ENCODE data around the gene ASMTL. TPM values are rescaled to one million over a fixed set of nuclear protein-coding genes. Genes with fewer than 3 reads are reported as not detected.

ASMTL gene
- total RNA-seq, 1 donor from 2014 or later, result 31.7 TPM

DNA sequence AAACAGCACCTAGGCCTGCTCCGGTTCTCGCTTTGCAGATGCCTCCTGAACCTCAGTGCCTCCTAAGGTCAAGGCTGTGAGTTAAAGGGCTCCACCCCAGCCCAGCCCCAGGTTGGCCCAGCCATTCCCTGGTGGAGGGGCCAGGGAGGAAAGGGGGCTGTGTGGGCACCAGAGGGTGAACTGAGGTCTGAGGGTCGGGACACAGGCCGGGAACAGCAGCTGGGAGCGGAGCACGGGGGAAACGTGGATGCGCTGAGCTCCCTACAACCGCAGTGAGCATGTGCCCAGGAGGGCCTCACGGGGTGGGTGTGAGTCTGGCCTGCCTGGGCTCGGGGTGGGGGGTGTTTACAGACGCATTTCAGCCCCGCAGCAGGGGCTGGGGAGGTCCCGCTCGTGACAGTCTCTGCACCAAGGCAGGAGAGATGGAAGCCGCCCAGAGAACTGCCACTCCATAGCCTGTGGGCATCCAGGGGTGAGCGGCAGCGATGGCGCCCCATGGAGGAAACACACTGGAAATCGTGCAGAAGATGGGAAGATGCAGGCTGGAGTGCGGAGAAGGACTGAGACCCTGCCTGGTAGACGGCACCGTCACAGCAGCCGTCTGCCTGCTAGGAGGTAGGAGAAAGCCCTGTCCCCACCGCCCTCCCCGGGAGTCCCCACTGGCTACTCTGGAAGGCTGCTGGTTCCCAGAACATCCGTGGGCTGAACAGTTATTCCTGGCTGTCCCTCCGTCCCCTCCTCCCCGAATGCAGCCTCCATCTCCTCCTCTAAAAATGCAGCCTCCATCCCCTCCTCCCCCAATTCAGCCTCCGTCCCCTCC, 50.9 kb downstream of the ASMTL start:
- Histone ChIP-seq H3K9me3 (no peaks in the 10 kb centered on the region), H3K27ac (no peak overlapping the region), H3K4me1 (no peaks in the 10 kb centered on the region), H3K4me3 (no peak overlapping the region), H3K36me3 (peaks cover 0 to 48% of the 10 kb centered on the region in 2 donors), H3K27me3 (no peaks in the 10 kb centered on the region)
- TF ChIP-seq POLR2A (IDR thresholded peaks at IDR 0.05), result no peak
- TF ChIP-seq POLR2AphosphoS5 (IDR thresholded peaks at IDR 0.05; ENCODE audit: insufficient read depth in 1 of 2, low read depth in 1 of 2), result no peak
- TF ChIP-seq, protein P1, sequence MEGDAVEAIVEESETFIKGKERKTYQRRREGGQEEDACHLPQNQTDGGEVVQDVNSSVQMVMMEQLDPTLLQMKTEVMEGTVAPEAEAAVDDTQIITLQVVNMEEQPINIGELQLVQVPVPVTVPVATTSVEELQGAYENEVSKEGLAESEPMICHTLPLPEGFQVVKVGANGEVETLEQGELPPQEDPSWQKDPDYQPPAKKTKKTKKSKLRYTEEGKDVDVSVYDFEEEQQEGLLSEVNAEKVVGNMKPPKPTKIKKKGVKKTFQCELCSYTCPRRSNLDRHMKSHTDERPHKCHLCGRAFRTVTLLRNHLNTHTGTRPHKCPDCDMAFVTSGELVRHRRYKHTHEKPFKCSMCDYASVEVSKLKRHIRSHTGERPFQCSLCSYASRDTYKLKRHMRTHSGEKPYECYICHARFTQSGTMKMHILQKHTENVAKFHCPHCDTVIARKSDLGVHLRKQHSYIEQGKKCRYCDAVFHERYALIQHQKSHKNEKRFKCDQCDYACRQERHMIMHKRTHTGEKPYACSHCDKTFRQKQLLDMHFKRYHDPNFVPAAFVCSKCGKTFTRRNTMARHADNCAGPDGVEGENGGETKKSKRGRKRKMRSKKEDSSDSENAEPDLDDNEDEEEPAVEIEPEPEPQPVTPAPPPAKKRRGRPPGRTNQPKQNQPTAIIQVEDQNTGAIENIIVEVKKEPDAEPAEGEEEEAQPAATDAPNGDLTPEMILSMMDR (IDR thresholded peaks at IDR 0.05), result no peak
- no peak for DNase-seq (ENCODE audit: extremely low spot score in 2 of 2)
- intact Hi-C loops (cut with DNase I), result no loop called here

DNA sequence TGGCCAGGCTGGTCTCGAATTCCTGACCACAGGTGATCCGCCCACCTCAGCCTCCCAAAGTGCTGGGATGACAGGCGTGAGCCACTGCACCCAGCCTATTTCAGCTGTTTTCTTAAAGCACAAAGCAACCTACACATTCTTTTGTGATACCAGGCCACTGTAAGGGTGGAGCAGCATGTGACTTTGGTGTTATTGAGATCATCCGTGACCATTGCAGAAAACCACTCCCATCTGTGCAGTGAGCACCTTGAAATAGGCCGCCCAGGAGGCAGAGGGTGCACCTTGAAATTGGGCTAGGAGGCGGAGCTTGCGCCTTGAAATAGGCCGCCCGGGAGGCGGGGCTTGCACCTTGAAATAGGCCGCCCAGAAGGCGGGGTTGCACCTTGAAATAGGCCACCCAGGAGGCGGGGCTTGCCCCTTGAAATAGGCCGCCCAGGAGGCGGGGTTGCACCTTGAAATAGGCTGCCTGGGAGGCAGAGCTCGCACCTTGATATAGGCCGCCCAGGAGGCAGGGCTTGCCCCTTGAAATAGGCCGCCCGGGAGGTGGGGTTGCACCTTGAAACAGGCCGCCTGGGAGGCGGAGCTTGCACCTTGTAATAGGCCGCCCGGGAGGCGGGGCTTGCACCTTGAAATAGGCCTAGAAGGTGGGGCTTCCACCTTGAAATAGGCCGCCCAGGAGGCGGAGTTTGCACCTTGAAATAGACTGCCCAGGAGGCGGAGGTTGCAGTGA, 51.8 kb downstream of the ASMTL start:
- peaks cover 0 to 40% of the 10 kb centered on the region in 2 donors for H3K36me3 ChIP-seq
- no peaks in the 10 kb centered on the region for H3K27me3 ChIP-seq
- intact Hi-C loops (cut with DNase I), result no loop called here
- DNase-seq (ENCODE audit: extremely low spot score in 2 of 2), result no peak
- TF ChIP-seq POLR2A (IDR thresholded peaks at IDR 0.05) (no peak), POLR2AphosphoS5 (IDR thresholded peaks at IDR 0.05; ENCODE audit: insufficient read depth in 1 of 2, low read depth in 1 of 2) (no peak)
- TF ChIP-seq, protein P1 (IDR thresholded peaks at IDR 0.05), result no peak
- no peaks in the 10 kb centered on the region for H3K4me1 ChIP-seq
- H3K27ac ChIP-seq, result no peak overlapping the region
- no peaks in the 10 kb centered on the region for H3K9me3 ChIP-seq
- no peak overlapping the region for H3K4me3 ChIP-seq

DNA sequence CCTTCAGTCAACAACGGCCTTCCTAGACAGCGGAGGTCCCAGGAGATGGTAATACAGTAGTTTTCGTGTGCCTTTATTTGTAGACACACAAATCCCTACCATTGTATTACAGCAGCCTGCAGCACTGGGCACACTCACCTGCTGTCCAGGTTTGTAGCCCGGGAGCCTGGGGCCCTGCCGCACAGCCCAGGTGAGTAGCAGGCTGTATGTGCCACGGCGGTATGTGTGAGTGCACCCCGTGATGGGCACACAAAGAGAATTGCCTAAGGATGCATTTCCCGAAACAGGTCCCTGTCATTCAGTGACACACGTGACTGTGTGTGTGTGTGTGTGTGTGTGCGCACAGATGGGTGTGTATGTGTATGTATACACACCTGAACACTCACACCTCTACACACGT, 52.7 kb downstream of the ASMTL start:
- H3K36me3 ChIP-seq, result peaks cover 0 to 31% of the 10 kb centered on the region in 2 donors
- H3K4me1 ChIP-seq, result peaks cover 3% of the 10 kb centered on the region
- H3K27me3 ChIP-seq, result no peaks in the 10 kb centered on the region
- TF ChIP-seq, protein P1 (IDR thresholded peaks at IDR 0.05), result no peak
- TF ChIP-seq POLR2AphosphoS5 (IDR thresholded peaks at IDR 0.05; ENCODE audit: insufficient read depth in 1 of 2, low read depth in 1 of 2) (no peak), POLR2A (IDR thresholded peaks at IDR 0.05) (no peak)
- no peaks in the 10 kb centered on the region for H3K9me3 ChIP-seq
- no peak for DNase-seq (ENCODE audit: extremely low spot score in 2 of 2)
- H3K27ac ChIP-seq, result no peak overlapping the region
- intact Hi-C loops (cut with DNase I), result no loop called here
- no peak overlapping the region for H3K4me3 ChIP-seq

DNA sequence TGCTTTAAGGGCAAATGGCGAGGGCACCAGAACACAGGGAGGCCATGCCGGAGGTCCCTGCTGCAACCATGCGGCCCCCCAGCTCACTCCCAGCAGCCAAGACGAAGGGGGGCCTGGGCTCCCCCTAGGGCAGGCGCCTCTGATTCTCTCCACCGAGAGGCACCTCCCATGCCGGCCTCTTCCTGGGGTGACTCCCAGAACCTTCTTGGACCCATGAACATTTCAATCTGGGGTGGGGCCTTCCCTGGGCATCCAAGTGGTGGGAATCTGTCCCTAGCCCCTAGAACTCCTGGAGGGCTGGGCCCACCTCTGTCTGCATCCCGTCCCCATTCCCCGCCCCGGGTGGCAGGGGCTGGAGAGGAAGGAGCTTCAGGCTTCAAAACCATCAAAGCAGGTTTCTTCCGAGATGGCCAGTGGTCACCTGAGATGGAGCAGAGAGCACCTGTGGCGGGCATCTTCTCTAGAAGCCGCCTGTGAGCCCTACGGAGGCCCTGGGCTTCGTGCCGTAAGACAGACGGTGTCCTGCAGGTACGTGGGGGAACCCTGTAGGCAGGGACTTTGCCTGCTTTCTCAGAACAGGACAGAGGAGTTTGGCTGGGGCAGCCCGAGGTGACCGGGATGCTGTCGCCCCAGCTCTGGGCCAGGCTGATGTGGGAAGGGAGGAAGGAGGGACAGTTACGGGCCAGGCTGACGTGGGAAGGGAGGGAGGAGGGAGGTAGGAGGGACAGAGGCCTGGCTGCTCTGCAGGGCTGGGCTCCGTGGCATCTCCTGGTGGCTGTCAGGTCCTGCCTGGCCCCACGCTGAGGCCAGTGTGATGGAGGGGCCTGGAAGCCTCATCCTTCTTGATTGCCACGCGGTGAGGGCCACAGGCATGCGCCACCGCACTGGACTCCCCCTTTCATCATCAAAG, 54.0 kb downstream of the ASMTL start:
- DNase-seq (ENCODE audit: extremely low spot score in 2 of 2), result no peak
- intact Hi-C loops (cut with DNase I), result no loop called here
- peaks cover 0 to 20% of the 10 kb centered on the region in 2 donors for H3K36me3 ChIP-seq

More for the DNA sequence above, 54.0 kb downstream of the ASMTL start:
- no peaks in the 10 kb centered on the region for H3K9me3 ChIP-seq
- H3K4me1 ChIP-seq, result peaks cover 8% of the 10 kb centered on the region
- H3K4me3 ChIP-seq, result no peak overlapping the region
- TF ChIP-seq, protein P1 (IDR thresholded peaks at IDR 0.05), result no peak
- no peak overlapping the region for H3K27ac ChIP-seq
- no peaks in the 10 kb centered on the region for H3K27me3 ChIP-seq

All from vagina (tissue), 2 donors.